Astrocyte (in vitro differentiated cells and primary cell): ENCODE results near the gene LCE2D. TPM values are rescaled to one million over a fixed set of nuclear protein-coding genes. Genes with fewer than 3 reads are reported as not detected.

Source experiments
- DNase-seq: peaks from one replicate; pipeline ENCODE4 v3.0.0-alpha.2; 2010; ENCODE audit warnings: low read depth
- FAIRE-seq: peaks from 2 replicates; lab custom pipeline; 2011; peaks lifted over from hg19 to GRCh38; lab: Jason Lieb, UNC
- H2AFZ ChIP-seq: 2 replicates; pipeline ENCODE4 v1.6.0; 2012; ENCODE audit warnings: low read depth, low read length, inconsistent platforms
- H3K27ac ChIP-seq: 2 replicates; pipeline ENCODE4 v1.5.1; 2011; ENCODE audit warnings: low read depth, low read length, inconsistent platforms
- H3K27me3 ChIP-seq: 2 replicates; pipeline ENCODE4 v1.6.0; 2011; ENCODE audit warnings: low read length, inconsistent platforms; ENCODE audit not compliant: insufficient read depth
- H3K36me3 ChIP-seq: 2 replicates; pipeline ENCODE4 v1.5.1; 2011; ENCODE audit warnings: low read length, inconsistent platforms; ENCODE audit not compliant: insufficient read depth
- H3K4me1 ChIP-seq: 2 replicates; pipeline ENCODE4 v1.5.1; 2011; ENCODE audit warnings: low read length, inconsistent platforms; ENCODE audit not compliant: insufficient read depth
- H3K4me2 ChIP-seq: 2 replicates; pipeline ENCODE4 v1.6.0; 2012; ENCODE audit warnings: low read length, inconsistent platforms
- H3K4me3 ChIP-seq: 2 replicates; pipeline ENCODE4 v1.5.1; 2011; ENCODE audit warnings: low read depth, mild to moderate bottlenecking, low read length, inconsistent platforms; ENCODE audit not compliant: insufficient read depth
- H3K79me2 ChIP-seq: 2 replicates; pipeline ENCODE4 v1.6.0; 2012; ENCODE audit warnings: mild to moderate bottlenecking, low read length, inconsistent platforms; ENCODE audit not compliant: insufficient read depth
- H3K9ac ChIP-seq: 2 replicates; pipeline ENCODE4 v1.6.0; 2012; ENCODE audit warnings: mild to moderate bottlenecking, low read length, inconsistent platforms
- H3K9me3 ChIP-seq: 2 replicates; pipeline ENCODE4 v1.5.1; 2012; ENCODE audit warnings: low read depth, mild to moderate bottlenecking, low read length, inconsistent platforms; ENCODE audit not compliant: insufficient read depth
- H4K20me1 ChIP-seq: 2 replicates; pipeline ENCODE4 v1.6.0; 2012; ENCODE audit warnings: low read length, inconsistent platforms; ENCODE audit not compliant: insufficient read depth
- H3K27ac Mint-ChIP-seq: one replicate; pipeline ENCODE4 v1.8.0; 2021; ENCODE audit warnings: mild to moderate bottlenecking, mixed read lengths; ENCODE audit not compliant: unreplicated experiment
- H3K27me3 Mint-ChIP-seq: one replicate; pipeline ENCODE4 v1.8.0; 2021; ENCODE audit warnings: low read depth, mixed read lengths; ENCODE audit not compliant: unreplicated experiment
- H3K36me3 Mint-ChIP-seq: one replicate; pipeline ENCODE4 v1.8.0; 2021; ENCODE audit warnings: low read depth, mixed read lengths; ENCODE audit not compliant: unreplicated experiment
- H3K4me1 Mint-ChIP-seq: one replicate; pipeline ENCODE4 v1.8.0; 2021; ENCODE audit warnings: low read depth, mixed read lengths; ENCODE audit not compliant: unreplicated experiment
- H3K4me3 Mint-ChIP-seq: one replicate; pipeline ENCODE4 v1.8.0; 2021; ENCODE audit warnings: mild to moderate bottlenecking, moderate library complexity, mixed read lengths; ENCODE audit not compliant: unreplicated experiment
- H3K9me3 Mint-ChIP-seq: one replicate; pipeline ENCODE4 v1.8.0; 2021; ENCODE audit warnings: mild to moderate bottlenecking, mixed read lengths; ENCODE audit not compliant: unreplicated experiment
- EZH2 ChIP-seq: IDR thresholded peaks from 2 replicates; pipeline ENCODE4 v1.6.1; 2012; ENCODE audit warnings: mild to moderate bottlenecking, low read length, inconsistent platforms; ENCODE audit not compliant: insufficient read depth
- total RNA-seq: library from RNA; stranded (reverse); gene quantifications from 2 replicates; pipeline ENCODE4 v1.2.1, GENCODE V29; 2021
- TF ChIP-seq, protein P1 (sequence below): IDR thresholded peaks from 2 replicates; pipeline ENCODE4 v1.5.1; 2011; ENCODE audit warnings: low read depth, mild to moderate bottlenecking, inconsistent platforms, low read length, moderate library complexity; ENCODE audit not compliant: insufficient read depth

LCE2D gene
- total RNA-seq, 1 donor from 2014 or later, result not detected

DNA sequence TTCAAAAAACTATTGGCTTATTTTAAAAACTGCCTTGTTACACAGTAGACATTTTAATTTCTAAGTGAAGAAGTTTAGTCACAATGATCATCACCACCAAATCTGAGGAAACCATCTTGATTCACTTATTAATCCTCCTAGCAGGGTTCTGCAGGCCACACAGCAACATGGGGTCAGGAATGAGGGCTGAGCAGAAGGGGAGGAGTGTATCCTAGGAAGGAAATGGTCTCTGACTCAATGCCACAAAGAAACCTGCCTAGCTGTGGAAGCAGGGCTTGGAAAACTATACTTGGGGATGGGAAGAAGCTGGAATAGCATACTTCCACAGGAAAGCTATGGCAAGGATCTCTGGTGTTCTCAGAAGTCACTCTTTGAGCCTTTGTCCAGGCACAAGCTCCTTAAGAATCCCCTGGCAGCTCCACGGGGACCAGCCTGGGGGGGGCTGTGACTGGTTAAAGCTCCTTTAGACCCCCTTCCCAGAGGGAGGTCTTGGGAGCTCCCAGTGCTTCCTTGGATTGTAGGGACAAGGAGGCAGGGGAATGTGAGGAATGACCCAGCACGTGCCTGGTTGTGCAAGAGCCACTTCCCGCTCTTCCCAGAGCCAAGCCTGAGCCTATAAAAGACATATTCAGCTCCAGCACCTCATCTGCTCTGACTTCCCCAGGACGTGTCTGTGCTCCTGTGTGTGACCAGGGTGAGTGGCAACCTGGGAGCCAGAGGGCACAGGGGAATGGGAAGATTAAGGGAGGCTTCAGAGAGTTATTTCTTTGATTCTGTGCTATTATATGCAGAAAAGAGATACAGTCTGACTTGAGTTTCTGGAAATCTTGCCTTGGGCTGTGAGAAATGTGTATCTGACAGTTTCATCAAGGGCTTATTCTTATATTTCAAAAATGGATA lies 34.8 kb downstream of the LCE2D start, which contains the start of gene LCE2A:
LCE2A (plus strand) TSS at position 645 of the 900 bp plus-strand sequence. CDS start 557 bp downstream, outside the sequence.
- H3K27ac ChIP-seq, result no peak within 1 kb of the TSS
- DNase-seq (no peak), FAIRE-seq (no peak)
- Mint-ChIP-seq H3K27me3 (peaks cover 12% of the 10 kb centered on the region), H3K27ac (no peak within 1 kb of the TSS), H3K4me1 (peaks cover 6% of the 10 kb centered on the region), H3K36me3 (no peaks in the 10 kb centered on the region), H3K4me3 (no peak within 1 kb of the TSS), H3K9me3 (peaks cover 6% of the 10 kb centered on the region)
- H2AFZ ChIP-seq, result no peak within 1 kb of the TSS
- no peaks in the 10 kb centered on the region for H3K9me3 ChIP-seq
- no peaks in the 10 kb centered on the region for H3K79me2 ChIP-seq
- no peak within 1 kb of the TSS for H3K4me2 ChIP-seq
- H3K9ac ChIP-seq, result no peak within 1 kb of the TSS
- no peaks in the 10 kb centered on the region for H4K20me1 ChIP-seq
- H3K36me3 ChIP-seq, result no peaks in the 10 kb centered on the region
- H3K27me3 ChIP-seq, result no peaks in the 10 kb centered on the region
- no peak for TF ChIP-seq EZH2
- TF ChIP-seq, protein P1, sequence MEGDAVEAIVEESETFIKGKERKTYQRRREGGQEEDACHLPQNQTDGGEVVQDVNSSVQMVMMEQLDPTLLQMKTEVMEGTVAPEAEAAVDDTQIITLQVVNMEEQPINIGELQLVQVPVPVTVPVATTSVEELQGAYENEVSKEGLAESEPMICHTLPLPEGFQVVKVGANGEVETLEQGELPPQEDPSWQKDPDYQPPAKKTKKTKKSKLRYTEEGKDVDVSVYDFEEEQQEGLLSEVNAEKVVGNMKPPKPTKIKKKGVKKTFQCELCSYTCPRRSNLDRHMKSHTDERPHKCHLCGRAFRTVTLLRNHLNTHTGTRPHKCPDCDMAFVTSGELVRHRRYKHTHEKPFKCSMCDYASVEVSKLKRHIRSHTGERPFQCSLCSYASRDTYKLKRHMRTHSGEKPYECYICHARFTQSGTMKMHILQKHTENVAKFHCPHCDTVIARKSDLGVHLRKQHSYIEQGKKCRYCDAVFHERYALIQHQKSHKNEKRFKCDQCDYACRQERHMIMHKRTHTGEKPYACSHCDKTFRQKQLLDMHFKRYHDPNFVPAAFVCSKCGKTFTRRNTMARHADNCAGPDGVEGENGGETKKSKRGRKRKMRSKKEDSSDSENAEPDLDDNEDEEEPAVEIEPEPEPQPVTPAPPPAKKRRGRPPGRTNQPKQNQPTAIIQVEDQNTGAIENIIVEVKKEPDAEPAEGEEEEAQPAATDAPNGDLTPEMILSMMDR, result no peak
- H3K4me1 ChIP-seq, result no peaks in the 10 kb centered on the region
- H3K4me3 ChIP-seq, result no peak within 1 kb of the TSS

DNA sequence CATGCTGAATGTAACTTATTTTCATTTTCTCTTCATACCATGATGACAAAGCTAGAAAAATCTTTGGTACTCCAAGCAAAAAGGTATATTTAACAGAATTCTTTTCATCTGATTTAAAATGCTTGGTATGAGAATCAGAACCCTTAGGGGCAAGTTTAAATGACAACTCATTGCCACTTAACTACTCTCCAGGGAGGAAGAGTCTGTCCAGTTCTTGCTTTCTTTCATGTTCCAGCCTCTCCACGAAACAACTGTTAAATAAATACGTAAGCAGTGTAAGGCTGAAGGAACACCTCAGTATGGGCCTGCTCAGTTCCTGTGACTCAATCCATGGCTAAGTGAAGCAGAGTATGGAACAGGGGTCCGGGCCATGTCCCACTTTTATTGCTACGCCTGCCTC lies 36.6 kb downstream of the LCE2D start:
- H3K9me3 Mint-ChIP-seq, result no peaks in the 10 kb centered on the region
- FAIRE-seq (no peak), DNase-seq (no peak)
- peaks cover 6% of the 10 kb centered on the region for H3K27me3 Mint-ChIP-seq
- H3K27ac ChIP-seq, result no peak overlapping the region
- no peaks in the 10 kb centered on the region for H3K9me3 ChIP-seq
- no peaks in the 10 kb centered on the region for H3K36me3 Mint-ChIP-seq
- H3K4me2 ChIP-seq, result no peak overlapping the region
- no peak overlapping the region for H2AFZ ChIP-seq
- no peak overlapping the region for H3K27ac Mint-ChIP-seq
- no peak overlapping the region for H3K4me3 ChIP-seq
- H3K9ac ChIP-seq, result no peak overlapping the region
- no peaks in the 10 kb centered on the region for H3K79me2 ChIP-seq
- TF ChIP-seq EZH2, result no peak
- TF ChIP-seq, protein P1, result no peak
- H3K4me1 ChIP-seq, result no peaks in the 10 kb centered on the region
- H3K4me3 Mint-ChIP-seq, result no peak overlapping the region
- H3K36me3 ChIP-seq, result no peaks in the 10 kb centered on the region
- no peaks in the 10 kb centered on the region for H4K20me1 ChIP-seq
- H3K4me1 Mint-ChIP-seq, result peaks cover 6% of the 10 kb centered on the region
- H3K27me3 ChIP-seq, result no peaks in the 10 kb centered on the region

DNA sequence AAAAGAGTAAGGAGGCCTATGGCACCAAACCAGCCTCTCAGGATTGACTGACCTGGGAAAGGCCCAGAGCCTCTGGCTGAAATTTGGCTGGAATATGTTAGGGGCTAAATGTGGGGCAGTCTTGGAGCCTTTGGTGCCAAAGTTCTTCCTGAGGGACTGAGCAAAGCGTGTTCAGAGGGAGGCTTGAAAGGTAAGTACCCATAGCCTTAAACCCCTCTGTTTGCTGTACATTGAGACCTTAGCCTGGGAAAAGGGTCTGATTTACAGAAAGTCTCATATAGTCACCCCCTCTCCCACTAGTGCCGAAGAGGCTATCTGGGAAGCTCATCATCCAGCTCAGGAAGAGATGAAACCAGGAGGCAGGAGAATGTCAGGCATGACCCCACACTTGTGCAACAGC lies 44.7 kb downstream of the LCE2D start, which contains the start of gene LCE4A:
LCE4A (plus strand) TSS at position 301 of the 400 bp plus-strand sequence. CDS start 916 bp downstream, outside the sequence.
- Mint-ChIP-seq H3K27me3 (peaks cover 13% of the 10 kb centered on the region), H3K27ac (no peak within 1 kb of the TSS), H3K4me1 (no peaks in the 10 kb centered on the region), H3K36me3 (no peaks in the 10 kb centered on the region), H3K4me3 (no peak within 1 kb of the TSS), H3K9me3 (peaks cover 2% of the 10 kb centered on the region)
- Histone ChIP-seq H4K20me1 (no peaks in the 10 kb centered on the region), H3K27me3 (no peaks in the 10 kb centered on the region), H3K36me3 (no peaks in the 10 kb centered on the region), H3K4me1 (no peaks in the 10 kb centered on the region), H3K4me3 (no peak within 1 kb of the TSS), H3K27ac (no peak within 1 kb of the TSS), H3K79me2 (no peaks in the 10 kb centered on the region), H3K9me3 (no peaks in the 10 kb centered on the region), H2AFZ (no peak within 1 kb of the TSS), H3K9ac (no peak within 1 kb of the TSS), H3K4me2 (no peak within 1 kb of the TSS)
- TF ChIP-seq, protein P1, result no peak
- TF ChIP-seq EZH2, result no peak
- DNase-seq (no peak), FAIRE-seq (no peak)
